Activated naive CD4-positive, alpha-beta T cell treated with anti-CD3 and anti-CD28 coated beads, Interleukin-2, amount 10 ng/mL, durations not matched to agents 7 days and 5 days (primary cell): ENCODE measurements around the gene FEM1B.

ENCODE experiments used
- CTCF ChIA-PET: fragments of 350-600 bp; sonication (Branson Sonifier 250); formaldehyde crosslinking; loops from one replicate; lab custom pipeline; 2021; ENCODE audit warnings: antibody characterized with exemption; lab: Charles Lee
- DNase-seq: peaks from one replicate; pipeline ENCODE4 v3.0.0-alpha.2; 2020
- H3K27ac Mint-ChIP-seq: one replicate; pipeline ENCODE4 v1.8.0; 2021; ENCODE audit warnings: mild to moderate bottlenecking, moderate library complexity, mixed read lengths
- H3K27me3 Mint-ChIP-seq: one replicate; pipeline ENCODE4 v1.8.0; 2021; ENCODE audit warnings: mild to moderate bottlenecking, mixed read lengths
- H3K36me3 Mint-ChIP-seq: one replicate; pipeline ENCODE4 v1.8.0; 2021; ENCODE audit warnings: mixed read lengths
- H3K4me1 Mint-ChIP-seq: one replicate; pipeline ENCODE4 v1.8.0; 2021; ENCODE audit warnings: mixed read lengths
- H3K4me3 Mint-ChIP-seq: one replicate; pipeline ENCODE4 v1.8.0; 2021; ENCODE audit warnings: mild to moderate bottlenecking, moderate library complexity, mixed read lengths
- H3K9me3 Mint-ChIP-seq: one replicate; pipeline ENCODE4 v1.8.0; 2021; ENCODE audit warnings: mixed read lengths

FEM1B gene

GRCh38 chr15:68284616-68285258 is 7.2 kb downstream of the FEM1B start:
- Mint-ChIP-seq H3K9me3 (no peaks in the 10 kb centered on the region), H3K36me3 (peaks cover 46% of the 10 kb centered on the region), H3K4me3 (no peak overlapping the region), H3K27me3 (no peaks in the 10 kb centered on the region), H3K27ac (no peak overlapping the region), H3K4me1 (peaks cover 56% of the 10 kb centered on the region)
- CTCF ChIA-PET, result no interaction called here
- DNase-seq, result no peak

- H3K27me3 Mint-ChIP-seq, result no peaks in the 10 kb centered on the region
- H3K27ac Mint-ChIP-seq, result peak overlapping the region; percentile 76
- no peak overlapping the region for H3K4me3 Mint-ChIP-seq
- peaks cover 46% of the 10 kb centered on the region for H3K36me3 Mint-ChIP-seq
- DNase-seq, result no peak
- H3K4me1 Mint-ChIP-seq, result peaks cover 49% of the 10 kb centered on the region
- no peaks in the 10 kb centered on the region for H3K9me3 Mint-ChIP-seq
- CTCF ChIA-PET, result no interaction called here
Observed at GRCh38 chr15:68285259-68285980, 7.9 kb downstream of the FEM1B start.

- Mint-ChIP-seq H3K27ac (no peak overlapping the region), H3K4me3 (no peak overlapping the region), H3K27me3 (no peaks in the 10 kb centered on the region), H3K9me3 (no peaks in the 10 kb centered on the region), H3K4me1 (peaks cover 43% of the 10 kb centered on the region), H3K36me3 (peaks cover 50% of the 10 kb centered on the region)
- DNase-seq, result no peak
- CTCF ChIA-PET, result no interaction called here
Observed at GRCh38 chr15:68286256-68286655, 8.7 kb downstream of the FEM1B start.

- Mint-ChIP-seq H3K9me3 (no peaks in the 10 kb centered on the region), H3K4me3 (no peak overlapping the region)
Observed at GRCh38 chr15:68289057-68289456, 11.5 kb downstream of the FEM1B start.

GRCh38 chr15:68289621-68290352 is 12.2 kb downstream of the FEM1B start:
- Mint-ChIP-seq H3K4me3 (no peak overlapping the region), H3K9me3 (no peaks in the 10 kb centered on the region), H3K36me3 (peaks cover 52% of the 10 kb centered on the region), H3K27me3 (no peaks in the 10 kb centered on the region), H3K27ac (no peak overlapping the region), H3K4me1 (peaks cover 42% of the 10 kb centered on the region)
- no peak for DNase-seq
- CTCF ChIA-PET, result interaction anchor here (1.1 to 1.9 kb wide), 6 partner anchors 9 to 90 kb away, joined by 3 to 9 read pairs (median 4); no protein-coding TSS in a partner anchor

More at GRCh38 chr15:68289057-68289456, 11.5 kb downstream of the FEM1B start:
- Mint-ChIP-seq H3K36me3 (peaks cover 50% of the 10 kb centered on the region), H3K4me1 (peaks cover 47% of the 10 kb centered on the region), H3K27ac (no peak overlapping the region), H3K27me3 (no peaks in the 10 kb centered on the region)
- CTCF ChIA-PET, result interaction anchor here (1.1 to 1.9 kb wide), 6 partner anchors 8 to 91 kb away, joined by 3 to 9 read pairs (median 4); no protein-coding TSS in a partner anchor
- no peak for DNase-seq

- CTCF ChIA-PET, result interaction anchor here (1.3 kb wide), 1 partner anchor 13 kb away, joined by 3 read pairs; the partner anchor contains the start of gene FEM1B
- no peaks in the 10 kb centered on the region for H3K27me3 Mint-ChIP-seq
- H3K36me3 Mint-ChIP-seq, result peaks cover 49% of the 10 kb centered on the region
- DNase-seq, result no peak
- peaks cover 34% of the 10 kb centered on the region for H3K4me1 Mint-ChIP-seq
- H3K4me3 Mint-ChIP-seq, result no peak overlapping the region
- no peaks in the 10 kb centered on the region for H3K9me3 Mint-ChIP-seq
- H3K27ac Mint-ChIP-seq, result no peak overlapping the region
Observed at GRCh38 chr15:68290715-68291114, 13.2 kb downstream of the FEM1B start.

- CTCF ChIA-PET, result interaction anchor here (1.1 to 1.7 kb wide), 3 partner anchors 11 to 39 kb away, joined by 5 to 10 read pairs (median 6); no protein-coding TSS in a partner anchor
- Mint-ChIP-seq H3K27me3 (no peaks in the 10 kb centered on the region), H3K27ac (no peak overlapping the region), H3K36me3 (peaks cover 45% of the 10 kb centered on the region), H3K4me3 (no peak overlapping the region), H3K4me1 (peaks cover 27% of the 10 kb centered on the region), H3K9me3 (no peaks in the 10 kb centered on the region)
- no peak for DNase-seq
Observed at GRCh38 chr15:68292157-68292781, 14.7 kb downstream of the FEM1B start.

- H3K36me3 Mint-ChIP-seq, result peaks cover 45% of the 10 kb centered on the region
- H3K9me3 Mint-ChIP-seq, result no peaks in the 10 kb centered on the region
- no peak overlapping the region for H3K4me3 Mint-ChIP-seq
- CTCF ChIA-PET, result interaction anchor here (1.2 to 1.7 kb wide), 2 partner anchors 11 to 13 kb away, joined by 6 to 10 read pairs; no protein-coding TSS in a partner anchor
- H3K27me3 Mint-ChIP-seq, result no peaks in the 10 kb centered on the region
- peaks cover 31% of the 10 kb centered on the region for H3K4me1 Mint-ChIP-seq
- DNase-seq, result no peak
- no peak overlapping the region for H3K27ac Mint-ChIP-seq
Observed at GRCh38 chr15:68292967-68293366, 15.4 kb downstream of the FEM1B start.

GRCh38 chr15:68295014-68295805 is 17.7 kb downstream of the FEM1B start:
- Mint-ChIP-seq H3K27ac (no peak overlapping the region), H3K4me1 (peaks cover 38% of the 10 kb centered on the region), H3K9me3 (no peaks in the 10 kb centered on the region), H3K4me3 (no peak overlapping the region), H3K27me3 (no peaks in the 10 kb centered on the region), H3K36me3 (peaks cover 33% of the 10 kb centered on the region)
- CTCF ChIA-PET, result interaction anchor here (1.4 to 3.4 kb wide), 2 partner anchors 11 to 42 kb away, joined by 7 to 15 read pairs; no protein-coding TSS in a partner anchor
- no peak for DNase-seq

GRCh38 chr15:68298336-68298735 is 20.8 kb downstream of the FEM1B start:
- no peak for DNase-seq
- Mint-ChIP-seq H3K27me3 (no peaks in the 10 kb centered on the region), H3K36me3 (peaks cover 24% of the 10 kb centered on the region), H3K9me3 (no peaks in the 10 kb centered on the region), H3K4me1 (peaks cover 30% of the 10 kb centered on the region), H3K27ac (peak overlapping the region; percentile 91), H3K4me3 (peak overlapping the region; percentile 72)
- CTCF ChIA-PET, result interaction anchor here (0.9 to 2.3 kb wide), 2 partner anchors 45 to 84 kb away, joined by 3 to 15 read pairs; no protein-coding TSS in a partner anchor

GRCh38 chr15:68298882-68299381 is 21.4 kb downstream of the FEM1B start:
- Mint-ChIP-seq H3K36me3 (peaks cover 20% of the 10 kb centered on the region), H3K9me3 (no peaks in the 10 kb centered on the region), H3K4me3 (peak overlapping the region; percentile 72), H3K27me3 (no peaks in the 10 kb centered on the region), H3K27ac (peak overlapping the region; percentile 91), H3K4me1 (peaks cover 30% of the 10 kb centered on the region)
- CTCF ChIA-PET, result interaction anchor here (0.9 to 2.3 kb wide), 2 partner anchors 46 to 83 kb away, joined by 3 to 15 read pairs; no protein-coding TSS in a partner anchor
- DNase-seq, result peak; percentile 37

- H3K9me3 Mint-ChIP-seq, result no peaks in the 10 kb centered on the region
- no peak overlapping the region for H3K4me3 Mint-ChIP-seq
- H3K4me1 Mint-ChIP-seq, result peaks cover 30% of the 10 kb centered on the region
- H3K27ac Mint-ChIP-seq, result peak overlapping the region; percentile 52
- DNase-seq, result no peak
- CTCF ChIA-PET, result interaction anchor here (0.9 to 2.3 kb wide), 2 partner anchors 46 to 255 kb away, joined by 3 to 15 read pairs; no protein-coding TSS in a partner anchor
- peaks cover 15% of the 10 kb centered on the region for H3K36me3 Mint-ChIP-seq
- H3K27me3 Mint-ChIP-seq, result no peaks in the 10 kb centered on the region
Observed at GRCh38 chr15:68299436-68299835, 21.9 kb downstream of the FEM1B start.
